HepG2 (cell line): ENCODE measurements around the gene CAPRIN1. TPM values are rescaled to one million over a fixed set of nuclear protein-coding genes. Genes with fewer than 3 reads are reported as not detected.

Source experiments
- ATAC-seq: fragments of 200-7000 bp; cut with Tn5 transposase; 3 replicates; pipeline ENCODE4 v1.9.1; 2020; ENCODE audit warnings: mild to moderate bottlenecking, moderate library complexity
- BruUV-seq: library from RNA; stranded (reverse); fragments of 400-500 nt; replicated peaks from 2 replicates; lab custom pipeline; 2021; lab: Mats Ljungman, UMichigan
- CTCF ChIA-PET: fragments of 300-600 bp; formaldehyde crosslinking; extraction: SDS; loops from one replicate; lab custom pipeline; 2021; ENCODE audit warnings: low total read pairs, inconsistent platforms, low intra/inter-chr PET ratio; lab: Yijun Ruan, JAX
- POLR2A ChIA-PET: fragments of 350-600 bp; sonication (Branson Sonifier 250); formaldehyde crosslinking; loops from one replicate; lab custom pipeline; 2020; ENCODE audit warnings: antibody characterized with exemption, inconsistent platforms; lab: Yijun Ruan, JAX
- DNase-seq: peaks from one replicate; pipeline ENCODE4 v3.0.0-alpha.2; 2015; ENCODE audit warnings: low spot score
- FAIRE-seq: peaks from 3 replicates; lab custom pipeline; 2011; peaks lifted over from hg19 to GRCh38; lab: Jason Lieb, UNC
- H2AFZ ChIP-seq: one replicate; pipeline ENCODE4 v1.6.1; 2011; ENCODE audit warnings: low read length, inconsistent platforms
- H3K27ac ChIP-seq: fragments of 300-600 bp; 3 replicates; pipeline ENCODE4 v1.8.0; 2011; ENCODE audit warnings: mixed run types, mild to moderate bottlenecking, mixed read lengths, low read length, inconsistent platforms; ENCODE audit not compliant: insufficient read depth; ENCODE audit errors: extremely low read length
- H3K27me3 ChIP-seq, 2 experiments: fragments of 200-600 bp in 1 of 2; 2 replicates in 1 of 2; 3 replicates in 1 of 2; pipeline versions ENCODE4 v1.6.0 to v1.8.0; 2011; ENCODE audit warnings: low read length in 2 of 2, mild to moderate bottlenecking in 2 of 2, moderate library complexity in 2 of 2, inconsistent platforms in 1 of 2; ENCODE audit not compliant: insufficient read depth in 2 of 2, control insufficient read depth in 1 of 2
- H3K36me3 ChIP-seq, 2 experiments: fragments of 200-600 bp in 1 of 2; replicated peaks in 1 of 2; 2 replicates in 1 of 2; 3 replicates in 1 of 2; pipeline versions ENCODE4 v1.5.1 to v1.8.0; 2011; ENCODE audit warnings: low read length in 2 of 2, inconsistent platforms in 1 of 2; ENCODE audit not compliant: insufficient read depth in 2 of 2, control insufficient read depth in 1 of 2
- H3K4me1 ChIP-seq: 2 replicates; pipeline ENCODE4 v1.5.1; 2012; ENCODE audit warnings: low read length, inconsistent platforms; ENCODE audit not compliant: insufficient read depth
- H3K4me2 ChIP-seq: 2 replicates; pipeline ENCODE4 v1.6.0; 2011; ENCODE audit warnings: low read depth, low read length, inconsistent platforms
- H3K4me3 ChIP-seq, 3 experiments: fragments of 200-600 bp in 1 of 3; sonication (generic), shearing (Covaris generic) in 1 of 3; replicated peaks in 1 of 3; 2 replicates each; pipeline ENCODE4 v1.5.1; 2011 to 2016; ENCODE audit warnings: low read length in 3 of 3, inconsistent platforms in 2 of 3, low read depth in 2 of 3, mild to moderate bottlenecking in 2 of 3, control low read depth in 1 of 3, mixed read lengths in 1 of 3; ENCODE audit not compliant: insufficient read depth in 1 of 3
- H3K79me2 ChIP-seq: one replicate; pipeline ENCODE4 v1.6.1; 2011; ENCODE audit warnings: low read length, inconsistent platforms; ENCODE audit not compliant: insufficient read depth
- H3K9ac ChIP-seq: 2 replicates; pipeline ENCODE4 v1.6.0; 2011; ENCODE audit warnings: mild to moderate bottlenecking, low read depth, low read length, inconsistent platforms; ENCODE audit not compliant: insufficient read depth
- H3K9me3 ChIP-seq: 2 replicates; pipeline ENCODE4 v1.5.1; 2012; ENCODE audit warnings: mild to moderate bottlenecking, low read length
- H4K20me1 ChIP-seq: 2 replicates; pipeline ENCODE4 v1.6.0; 2011; ENCODE audit warnings: inconsistent platforms, mild to moderate bottlenecking, low read length, moderate library complexity; ENCODE audit not compliant: insufficient read depth
- IKZF4 ChIP-seq: sonication (generic); formaldehyde crosslinking; IDR thresholded peaks from 2 replicates; pipeline ENCODE4 v1.5.1; 2020; ENCODE audit warnings: borderline replicate concordance, mild to moderate bottlenecking, low read depth, missing genetic modification reagents; ENCODE audit errors: not compliant biosample characterization
- MAX ChIP-seq: IDR thresholded peaks from 2 replicates; pipeline ENCODE4 v1.6.1; 2012; ENCODE audit warnings: inconsistent platforms
- SP4 ChIP-seq: sonication (generic); formaldehyde crosslinking; IDR thresholded peaks from 2 replicates; pipeline ENCODE4 v1.8.1; 2023; ENCODE audit warnings: mild to moderate bottlenecking, missing genetic modification reagents
- SRSF1 ChIP-seq: fragments of 200-400 bp; formaldehyde crosslinking; optimal IDR thresholded peaks from 2 replicates; pipeline ENCODE3; 2017; ENCODE audit warnings: mild to moderate bottlenecking, low read depth, low read length, moderate library complexity
- TERF1 ChIP-seq: sonication (generic); formaldehyde crosslinking; IDR thresholded peaks from 2 replicates; pipeline ENCODE4 v1.8.0; 2022; ENCODE audit warnings: mild to moderate bottlenecking, missing genetic modification reagents, moderate library complexity
- TFDP2 ChIP-seq: sonication (generic); formaldehyde crosslinking; IDR thresholded peaks from 2 replicates; pipeline ENCODE4 v1.4.0; 2020; ENCODE audit warnings: missing genetic modification reagents
- ZFP37 ChIP-seq: sonication (generic); formaldehyde crosslinking; IDR thresholded peaks from 2 replicates; pipeline ENCODE4 v1.4.0; 2020; ENCODE audit warnings: missing genetic modification reagents, borderline replicate concordance
- ZNF251 ChIP-seq: sonication (generic); formaldehyde crosslinking; IDR thresholded peaks from 2 replicates; pipeline ENCODE4 v1.9.0; 2021; ENCODE audit warnings: mild to moderate bottlenecking, missing genetic modification reagents
- ZNF318 ChIP-seq: sonication (generic); formaldehyde crosslinking; IDR thresholded peaks from 2 replicates; pipeline ENCODE4 v1.4.0; 2020; ENCODE audit warnings: mild to moderate bottlenecking, missing genetic modification reagents
- ZNF678 ChIP-seq: sonication (generic); formaldehyde crosslinking; IDR thresholded peaks from 2 replicates; pipeline ENCODE4 v1.4.0; 2020; ENCODE audit warnings: mild to moderate bottlenecking, missing genetic modification reagents
- ZNF724P ChIP-seq: sonication (generic); formaldehyde crosslinking; IDR thresholded peaks from 2 replicates; pipeline ENCODE4 v1.8.0; 2022; ENCODE audit warnings: missing genetic modification reagents, borderline replicate concordance
- ZSCAN5A ChIP-seq: sonication (generic); formaldehyde crosslinking; IDR thresholded peaks from 2 replicates; pipeline ENCODE4 v1.8.0; 2022; ENCODE audit warnings: mild to moderate bottlenecking, missing genetic modification reagents, borderline replicate concordance
- WGBS: methylation state at CpG from one replicate; pipeline ENCODE4 v1.1.6; 2017; ENCODE audit warnings: low lambda C conversion rate; 5-methylcytosine and 5-hydroxymethylcytosine counted together
- in situ Hi-C: cut with HindIII; loops from 2 replicates; pipeline ENCODE4 v1.10.0; 2017; ENCODE audit warnings: low pct_unique_long_range_greater_than_20kb; ENCODE audit not compliant: extremely low pct_ligation_motif_present
- intact Hi-C: fragments of 100-400 bp; cut with micrococcal nuclease; formaldehyde crosslinking; loops from one replicate; pipeline ENCODE4 v1.10.0; 2022; ENCODE audit not compliant: unreplicated experiment
- polyA plus RNA-seq, 8 experiments: library from polyadenylated mRNA; depleted of rRNA in 3 of 8; stranded (reverse) in 7 of 8; unstranded in 1 of 8; fragments of >200 nt; fragmentation: Illumina TruSeq in 4 of 8; extraction: Trizol in 4 of 8; gene quantifications; 2 replicates each; pipeline versions ENCODE4 v1.2.1 to v1.2.3, GENCODE V29; 2011 to 2016; ENCODE audit warnings: low read depth in 4 of 8, missing spikeins in 1 of 8, mixed read lengths in 1 of 8; ENCODE audit not compliant: insufficient read depth in 1 of 8
- total RNA-seq, 5 experiments: library from RNA; depleted of rRNA; stranded (reverse); fragments of >200 nt; fragmentation: Illumina TruSeq; extraction: Trizol; gene quantifications; 2 replicates each; pipeline ENCODE4 v1.2.3, GENCODE V29; 2016; ENCODE audit warnings: low read depth in 1 of 5

The CAPRIN1 gene
- total and polyA plus RNA-seq, 2 of the 13 experiments (the other 11 are each of a cell fraction or from before 2014, with no cell fraction given), result 114 to 162 TPM

GRCh38 chr11:34114471-34114870 is 62.9 kb downstream of the CAPRIN1 start:
- no peak overlapping the region for H3K9ac ChIP-seq
- H3K27me3 ChIP-seq, result no peaks in the 10 kb centered on the region
- no peak overlapping the region for H2AFZ ChIP-seq
- peaks cover 4% of the 10 kb centered on the region for H3K79me2 ChIP-seq
- in situ Hi-C loops, result no loop called here
- ChIA-PET CTCF (no interaction called here), POLR2A (interaction anchor here (2.0 kb wide), 1 partner anchor 9 kb away, joined by 8 read pairs; the partner anchor contains the start of gene NAT10)
- ATAC-seq (no peak), DNase-seq (no peak), FAIRE-seq (no peak)
- H4K20me1 ChIP-seq, result no peaks in the 10 kb centered on the region
- peaks cover 41 to 94% of the 10 kb centered on the region in 2 experiments for H3K36me3 ChIP-seq
- intact Hi-C loops, result no loop called here
- H3K9me3 ChIP-seq, result no peaks in the 10 kb centered on the region
- over 99% methylated on average over 5 of the region's 5 CpGs for WGBS
- H3K4me3 ChIP-seq, result no peak overlapping the region
- H3K4me1 ChIP-seq, result no peaks in the 10 kb centered on the region
- no TSS peak for BruUV-seq
- H3K27ac ChIP-seq, result no peak overlapping the region
- no peak overlapping the region for H3K4me2 ChIP-seq
- TF ChIP-seq ZNF251 (CRISPR knock-in tag) (no peak), TERF1 (CRISPR knock-in tag) (no peak), ZFP37 (CRISPR knock-in tag) (no peak), IKZF4 (CRISPR knock-in tag) (no peak), MAX (no peak), ZNF724P (no peak), ZNF318 (no peak), ZSCAN5A (CRISPR knock-in tag) (no peak), TFDP2 (no peak), SP4 (CRISPR knock-in tag) (no peak), SRSF1 (no peak), ZNF678 (no peak)
